Neural cell (in vitro differentiated cells): ENCODE data around the gene IFITM10.

Experiments used
- CTCF ChIP-seq: fragments of 450-650 bp; IDR thresholded peaks from 2 replicates; pipeline ENCODE4 v1.5.1; 2014; ENCODE audit warnings: antibody characterized with exemption, mild to moderate bottlenecking, moderate library complexity; ENCODE audit not compliant: poor library complexity, severe bottlenecking
- EP300 ChIP-seq: fragments of 450-650 bp; conservative IDR thresholded peaks from 2 replicates; pipeline ENCODE4 v1.6.1; 2014; ENCODE audit warnings: antibody characterized with exemption, mild to moderate bottlenecking, moderate library complexity; ENCODE audit not compliant: poor library complexity, severe bottlenecking
- EZH2 ChIP-seq: fragments of 200-600, 300-800 bp; shearing (Covaris generic), sonication (generic); IDR thresholded peaks from 2 replicates; pipeline ENCODE4 v1.6.1; 2014; ENCODE audit warnings: antibody characterized with exemption, low read length, borderline replicate concordance, mild to moderate bottlenecking; ENCODE audit not compliant: insufficient read depth, poor library complexity, severe bottlenecking
- MXI1 ChIP-seq: fragments of 450-650 bp; conservative IDR thresholded peaks from 2 replicates; pipeline ENCODE4 v1.6.1; 2014; ENCODE audit warnings: antibody characterized with exemption, mild to moderate bottlenecking; ENCODE audit not compliant: poor library complexity, severe bottlenecking
- POLR2AphosphoS5 ChIP-seq: IDR thresholded peaks from 2 replicates; pipeline ENCODE4 v1.6.1; 2012
- RAD21 ChIP-seq: fragments of 450-650 bp; conservative IDR thresholded peaks from 2 replicates; pipeline ENCODE4 v1.6.1; 2014; ENCODE audit warnings: antibody characterized with exemption, mild to moderate bottlenecking, moderate library complexity
- SMC3 ChIP-seq: fragments of 450-650 bp; conservative IDR thresholded peaks from 2 replicates; pipeline ENCODE4 v1.6.1; 2014; ENCODE audit warnings: antibody characterized with exemption, mild to moderate bottlenecking, moderate library complexity; ENCODE audit not compliant: poor library complexity
- TAF1 ChIP-seq: IDR thresholded peaks from 2 replicates; pipeline ENCODE4 v1.6.1; 2012; ENCODE audit warnings: low read depth

GRCh38 chr11:1732418-1733008 lies 17.9 kb downstream of the IFITM10 start:
- TF ChIP-seq EP300 (no peak), TAF1 (no peak), CTCF (no peak), POLR2AphosphoS5 (no peak), EZH2 (no peak), RAD21 (no peak), MXI1 (no peak), SMC3 (no peak)
